Bone marrow (tissue), 2 donors: Measurements from ENCODE around the gene C1QTNF12.
"Not testable (repeated sequence)": the region's sequence is repeated elsewhere in the genome, so short reads cannot be mapped to it uniquely, and the experiment has no call there.

Source experiments
- DNase-seq, 2 donors: peaks; one replicate each; lab custom pipeline; 2025; lab: John Stamatoyannopoulos, UW

C1QTNF12 gene

DNA sequence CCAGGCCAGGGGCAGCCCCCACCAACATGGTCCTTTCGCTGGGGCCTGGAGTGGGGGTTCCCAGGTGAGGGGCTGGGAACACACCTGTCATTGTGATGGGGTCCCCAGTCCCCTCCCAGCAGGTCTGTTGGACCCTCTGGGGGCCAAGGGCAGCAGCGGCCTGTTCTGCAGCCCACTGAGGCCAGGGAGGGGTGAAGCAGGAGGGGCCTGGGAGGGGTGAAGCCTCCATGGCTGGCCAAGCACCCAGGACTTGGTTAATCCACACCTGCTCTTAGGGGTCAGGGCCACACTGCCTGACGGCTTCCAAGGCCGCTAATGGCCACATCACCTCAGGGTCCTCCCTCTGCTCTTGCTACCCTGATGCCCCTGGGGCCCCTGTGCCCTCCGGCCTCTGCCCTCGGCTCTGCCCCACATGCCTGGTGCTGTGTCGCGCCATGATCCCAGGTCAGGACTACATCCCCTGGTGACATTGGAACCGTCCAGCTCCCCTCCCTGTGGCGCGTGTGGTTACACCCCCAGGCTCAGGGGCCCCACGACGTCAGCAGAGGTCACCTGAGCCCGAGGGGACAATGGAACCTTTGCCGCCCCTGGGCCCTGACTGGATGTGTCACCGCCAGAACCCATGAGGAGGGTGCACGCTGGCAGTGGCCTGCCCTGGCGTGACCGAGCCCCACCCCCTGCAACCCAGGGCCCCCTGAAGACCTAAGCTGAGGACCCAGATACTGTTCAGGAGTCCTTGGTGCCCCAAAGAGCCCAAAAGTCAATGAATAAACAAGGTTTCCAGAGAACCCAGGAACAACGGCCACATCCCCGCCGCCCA, 47.2 kb downstream of the C1QTNF12 start:
- DNase-seq, result no peak

DNA sequence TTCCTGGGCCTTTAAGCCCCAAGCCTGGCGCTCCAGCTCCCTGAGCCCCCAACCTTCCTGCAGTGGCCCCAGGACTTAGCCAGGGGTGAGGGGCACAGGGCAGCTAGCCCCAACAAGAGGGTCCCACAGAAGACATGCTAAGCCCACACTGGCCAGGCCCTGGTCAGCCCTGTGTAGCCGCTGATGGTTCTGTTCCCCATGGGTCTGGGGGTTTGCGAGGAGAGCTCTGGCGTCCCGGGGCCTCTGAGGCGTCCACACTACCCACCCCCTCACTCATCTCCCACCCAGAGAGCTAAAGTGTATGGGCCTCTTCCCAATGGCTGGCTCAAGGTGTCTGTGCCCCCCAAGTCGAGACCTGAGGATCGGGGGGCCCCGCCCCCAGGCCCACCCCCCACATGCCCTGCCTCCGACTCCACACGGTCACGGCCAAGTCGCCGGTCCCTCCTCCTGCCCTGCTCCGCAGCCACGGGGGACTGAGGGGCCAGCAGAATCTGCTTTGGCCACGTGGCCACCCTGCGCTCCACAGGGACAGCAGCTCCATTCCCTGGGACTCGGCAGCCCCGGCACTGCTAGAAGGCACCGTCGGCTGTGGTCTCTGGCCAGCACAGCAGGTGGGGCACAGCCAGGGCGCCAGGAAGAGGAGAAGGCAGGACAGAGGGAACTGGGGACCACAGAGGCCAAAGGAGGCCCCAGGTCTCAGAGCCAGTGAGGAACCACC, 47.9 kb downstream of the C1QTNF12 start:
- no peak for DNase-seq

DNA sequence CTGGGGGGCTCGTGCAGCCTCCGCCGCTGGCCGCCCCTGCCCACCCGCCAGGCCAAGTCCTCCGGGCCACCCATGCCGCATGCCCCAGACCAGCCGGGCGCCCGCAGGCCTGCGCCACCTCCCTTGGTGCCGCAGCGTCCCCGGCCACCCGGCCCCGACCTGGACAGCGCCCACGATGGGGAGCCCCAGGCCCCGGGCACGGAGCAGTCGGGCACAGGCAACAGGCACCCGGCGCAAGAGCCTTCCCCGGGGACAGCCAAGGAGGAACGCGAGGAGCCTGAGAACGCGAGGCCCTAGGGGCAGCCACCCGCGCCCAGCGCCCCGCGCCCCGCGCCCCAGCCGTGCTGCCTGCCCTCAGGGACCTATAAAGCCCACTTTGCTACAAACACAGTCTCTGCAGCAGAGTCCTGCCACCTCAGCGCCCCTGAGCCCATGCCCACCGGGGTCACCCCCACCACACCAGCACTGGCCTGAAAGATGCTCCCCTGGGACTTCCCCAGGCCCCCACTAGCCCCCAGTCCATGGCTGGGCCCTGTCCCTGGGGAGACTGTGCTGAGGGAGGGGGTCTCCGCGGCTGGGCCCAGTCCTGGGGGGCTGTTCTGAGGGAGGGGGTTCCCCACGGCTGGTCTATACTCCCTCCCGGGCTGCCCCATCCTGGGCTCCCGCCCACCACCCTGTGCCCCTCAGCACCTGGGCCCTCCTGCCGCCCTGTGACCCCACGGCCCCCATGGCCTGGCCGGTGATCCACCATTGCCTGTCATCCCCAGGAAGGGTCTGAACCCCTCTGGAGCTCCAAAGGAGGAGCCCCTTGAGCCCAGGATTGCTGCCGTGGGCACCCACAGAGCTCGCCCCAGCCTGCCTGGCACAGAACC, 48.7 kb downstream of the C1QTNF12 start:
- no peak for DNase-seq

DNA sequence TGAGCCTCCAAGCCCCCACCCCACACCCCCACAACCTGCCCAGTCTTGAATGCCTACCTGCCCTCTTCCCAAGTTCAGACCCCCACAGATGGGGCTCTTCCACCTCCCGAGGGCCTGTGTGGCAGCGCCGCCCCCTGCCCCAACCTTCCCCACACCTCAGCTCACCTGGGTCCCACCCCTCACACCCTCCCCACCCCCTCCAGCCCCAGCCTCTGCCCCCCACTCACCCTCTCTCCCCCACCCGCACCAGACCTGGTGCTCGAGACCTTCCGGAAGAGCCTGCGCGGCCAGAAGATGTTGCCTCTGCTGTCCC, 49.4 kb downstream of the C1QTNF12 start:
- no peak for DNase-seq

GRCh38 chr1:1196431-1197187, 49.9 kb downstream of the C1QTNF12 start:
- DNase-seq, result no peak

GRCh38 chr1:1195726-1196125, 50.8 kb downstream of the C1QTNF12 start:
- not testable (repeated sequence) for DNase-seq

- DNase-seq, result no peak
Measured at GRCh38 chr1:1194723-1195122, 51.8 kb downstream of the C1QTNF12 start.
